HG02610 (cell line): ENCODE measurements around the gene LECT2.

Experiments
- ATAC-seq: cut with Tn5 transposase; IDR thresholded peaks from one replicate; pipeline ENCODE4 v1.9.1; 2021; ENCODE audit warnings: mild to moderate bottlenecking, moderate library complexity; ENCODE audit not compliant: unreplicated experiment

LECT2 gene

GRCh38 chr5:135954899-135955298 lies at the start of gene LECT2:
TSS of gene LECT2 (minus strand) at chr5:135954983. CDS start at chr5:135954833, 150 bp downstream.
- ATAC-seq = no peak

- no peak for ATAC-seq
Measured at GRCh38 chr5:136004436-136004835, 49.7 kb upstream of the LECT2 start.

- ATAC-seq = no peak
Measured at GRCh38 chr5:136001466-136001981, 46.7 kb upstream of the LECT2 start.

- ATAC-seq = no peak
Measured at GRCh38 chr5:136000932-136001331, 46.1 kb upstream of the LECT2 start.

GRCh38 chr5:136000147-136000546 lies 45.4 kb upstream of the LECT2 start:
- ATAC-seq = no peak

GRCh38 chr5:135999406-136000139 lies 44.8 kb upstream of the LECT2 start:
- ATAC-seq = no peak

- ATAC-seq = no peak
Measured at GRCh38 chr5:135998889-135999288, 44.1 kb upstream of the LECT2 start.

GRCh38 chr5:135997673-135998335 lies 43.0 kb upstream of the LECT2 start:
- ATAC-seq = no peak

GRCh38 chr5:135996611-135997010 lies 41.8 kb upstream of the LECT2 start:
- no peak for ATAC-seq

- no peak for ATAC-seq
Measured at GRCh38 chr5:135995976-135996375, 41.2 kb upstream of the LECT2 start.

- no peak for ATAC-seq
Measured at GRCh38 chr5:135993880-135994636, 39.3 kb upstream of the LECT2 start.

- ATAC-seq = no peak
Measured at GRCh38 chr5:135993335-135993879, 38.6 kb upstream of the LECT2 start.

GRCh38 chr5:135991429-135991828 lies 36.6 kb upstream of the LECT2 start:
- no peak for ATAC-seq

- no peak for ATAC-seq
Measured at GRCh38 chr5:135990528-135991255, 35.9 kb upstream of the LECT2 start.

GRCh38 chr5:135989686-135990085 lies 34.9 kb upstream of the LECT2 start:
- ATAC-seq = no peak

GRCh38 chr5:135988546-135988945 lies 33.8 kb upstream of the LECT2 start:
- ATAC-seq = no peak

GRCh38 chr5:135986891-135987401 lies 32.2 kb upstream of the LECT2 start:
- no peak for ATAC-seq

GRCh38 chr5:135986401-135986800 lies 31.6 kb upstream of the LECT2 start:
- ATAC-seq = no peak

- ATAC-seq = no peak
Measured at GRCh38 chr5:135985951-135986350, 31.2 kb upstream of the LECT2 start.

- ATAC-seq = no peak
Measured at GRCh38 chr5:135980620-135981019, 25.8 kb upstream of the LECT2 start.
